GM23338 (cell line): ENCODE results near the gene DSC2. TPM values are rescaled to one million over a fixed set of nuclear protein-coding genes. Genes with fewer than 3 reads are reported as not detected.

ENCODE experiments used
- ATAC-seq: fragments of 200-7000 bp; cut with Tn5 transposase; 3 replicates; pipeline ENCODE4 v1.9.1; 2020
- DNase-seq: peaks from one replicate; pipeline ENCODE4 v3.0.0-alpha.2; 2015; ENCODE audit warnings: low spot score
- H2AFZ ChIP-seq: fragments of 200-600 bp; sonication (generic); 2 replicates; pipeline ENCODE4 v1.8.0; 2016; ENCODE audit warnings: antibody characterized with exemption, mild to moderate bottlenecking, moderate library complexity
- H3F3A ChIP-seq: fragments of 200-600 bp; sonication (generic); replicated peaks from 2 replicates; pipeline ENCODE4 v1.8.0; 2017; ENCODE audit warnings: antibody characterized with exemption, mixed run types, low read depth
- H3K27ac ChIP-seq: fragments of 200-600 bp; sonication (generic); 2 replicates; pipeline ENCODE4 v1.6.1; 2016; ENCODE audit warnings: low read depth
- H3K27me3 ChIP-seq: fragments of 200-600 bp; sonication (generic); 2 replicates; pipeline ENCODE4 v1.8.0; 2016; ENCODE audit warnings: mild to moderate bottlenecking, mixed run types, moderate library complexity; ENCODE audit not compliant: insufficient read depth
- H3K36me3 ChIP-seq: fragments of 200-600 bp; sonication (generic); 2 replicates; pipeline ENCODE4 v1.8.0; 2016; ENCODE audit warnings: mild to moderate bottlenecking; ENCODE audit not compliant: insufficient read depth
- H3K4me1 ChIP-seq: fragments of 200-600 bp; sonication (generic); 2 replicates; pipeline ENCODE4 v1.8.0; 2016; ENCODE audit warnings: mild to moderate bottlenecking, moderate library complexity; ENCODE audit not compliant: insufficient read depth
- H3K4me2 ChIP-seq: fragments of 200-600 bp; sonication (generic); 2 replicates; pipeline ENCODE4 v1.7.1; 2017; ENCODE audit warnings: mixed run types
- H3K4me3 ChIP-seq: fragments of 200-600 bp; sonication (generic); 2 replicates; pipeline ENCODE4 v1.6.1; 2016; ENCODE audit warnings: mixed run types
- H3K79me2 ChIP-seq: fragments of 200-600 bp; sonication (generic); replicated peaks from 2 replicates; pipeline ENCODE4 v1.8.0; 2017; ENCODE audit warnings: mild to moderate bottlenecking; ENCODE audit not compliant: insufficient read depth
- H3K9me2 ChIP-seq: fragments of 200-600 bp; sonication (generic); 2 replicates; pipeline ENCODE4 v1.8.0; 2017; ENCODE audit not compliant: insufficient read depth
- H4K20me1 ChIP-seq: fragments of 200-600 bp; sonication (generic); replicated peaks from 2 replicates; pipeline ENCODE4 v1.8.0; 2017; ENCODE audit warnings: mild to moderate bottlenecking; ENCODE audit not compliant: insufficient read depth
- H3K27ac Mint-ChIP-seq: 2 replicates; pipeline ENCODE4 v1.8.0; 2020; ENCODE audit warnings: inconsistent platforms, mild to moderate bottlenecking, moderate library complexity, mixed read lengths
- H3K27me3 Mint-ChIP-seq: 3 replicates; pipeline ENCODE4 v1.8.0; 2022; ENCODE audit warnings: low read depth, mild to moderate bottlenecking, moderate library complexity, mixed read lengths, inconsistent platforms; ENCODE audit not compliant: insufficient read depth, poor library complexity
- H3K36me3 Mint-ChIP-seq: 3 replicates; pipeline ENCODE4 v1.8.0; 2021; ENCODE audit warnings: low read depth, mild to moderate bottlenecking, inconsistent platforms, moderate library complexity, mixed read lengths
- H3K4me1 Mint-ChIP-seq: 3 replicates; pipeline ENCODE4 v1.8.0; 2020; ENCODE audit warnings: mild to moderate bottlenecking, inconsistent platforms, mixed read lengths
- H3K4me3 Mint-ChIP-seq: 3 replicates; pipeline ENCODE4 v1.8.0; 2021; ENCODE audit warnings: moderate library complexity, mild to moderate bottlenecking, inconsistent platforms, mixed read lengths
- H3K9me3 Mint-ChIP-seq: 3 replicates; pipeline ENCODE4 v1.8.0; 2020; ENCODE audit warnings: moderate library complexity, mild to moderate bottlenecking, inconsistent platforms, mixed read lengths
- CREB1 ChIP-seq: fragments of 250-450 bp; sonication (Bioruptor Pico); IDR thresholded peaks from 2 replicates; pipeline ENCODE4 v1.5.0; 2020; ENCODE audit warnings: low read depth, mild to moderate bottlenecking, moderate library complexity
- CTCF ChIP-seq, 2 experiments: fragments of 200-600 bp in 1 of 2; sonication (generic) in 1 of 2; conservative IDR thresholded peaks; 2 replicates each; pipeline versions ENCODE4 v1.5.1 to v1.6.1; 2016 to 2017; ENCODE audit warnings: antibody characterized with exemption in 2 of 2, low read depth in 2 of 2, mild to moderate bottlenecking in 2 of 2, moderate library complexity in 1 of 2
- EZH2 ChIP-seq: fragments of 200-600 bp; sonication (generic); IDR thresholded peaks from one replicate; pipeline ENCODE4 v1.8.0; 2017; ENCODE audit warnings: antibody characterized with exemption, mild to moderate bottlenecking, low read depth; ENCODE audit not compliant: unreplicated experiment
- EZH2phosphoT487 ChIP-seq: fragments of 200-600 bp; sonication (generic); IDR thresholded peaks from one replicate; pipeline ENCODE4 v1.8.1; 2018; ENCODE audit warnings: antibody characterized with exemption; ENCODE audit not compliant: unreplicated experiment
- JUNB ChIP-seq: IDR thresholded peaks from one replicate; pipeline ENCODE4 v1.6.1; 2016; ENCODE audit warnings: antibody characterized with exemption; ENCODE audit not compliant: unreplicated experiment
- NANOG ChIP-seq: IDR thresholded peaks from 2 replicates; pipeline ENCODE4 v1.6.1; 2016; ENCODE audit warnings: antibody characterized with exemption, borderline replicate concordance
- POLR2AphosphoS5 ChIP-seq: IDR thresholded peaks from 2 replicates; pipeline ENCODE4 v1.6.1; 2016; ENCODE audit warnings: antibody characterized with exemption, low read depth
- STAT1 ChIP-seq: IDR thresholded peaks from one replicate; pipeline ENCODE4 v1.6.1; 2016; ENCODE audit warnings: antibody characterized with exemption; ENCODE audit not compliant: unreplicated experiment
- ZNF114 ChIP-seq: fragments of 250-450 bp; sonication (Bioruptor Pico); IDR thresholded peaks from 2 replicates; pipeline ENCODE4 v1.5.0; 2020; ENCODE audit warnings: mild to moderate bottlenecking, moderate library complexity
- ZNF331 ChIP-seq: fragments of 250-450 bp; sonication (Bioruptor Pico); IDR thresholded peaks from 2 replicates; pipeline ENCODE4 v1.5.0; 2020; ENCODE audit warnings: low read depth, mild to moderate bottlenecking, moderate library complexity
- ZNF462 ChIP-seq: fragments of 250-450 bp; sonication (Bioruptor Pico); IDR thresholded peaks from 2 replicates; pipeline ENCODE4 v1.5.0; 2020; ENCODE audit warnings: mild to moderate bottlenecking, moderate library complexity
- polyA plus RNA-seq: library from polyadenylated mRNA; unstranded; fragments of >200 nt; fragmentation: Nextera tagmentation; extraction: Ambion mirVana; gene quantifications from 2 replicates; pipeline ENCODE4 v1.2.1, GENCODE V29; 2016
- total RNA-seq: library from RNA; depleted of rRNA; stranded (reverse); fragments of >200 nt; shearing (Covaris generic); gene quantifications from 2 replicates; pipeline ENCODE4 v1.2.3, GENCODE V29; 2014
- TF ChIP-seq, protein P1 (sequence below): IDR thresholded peaks from one replicate; pipeline ENCODE4 v1.6.1; 2018; ENCODE audit warnings: antibody characterized with exemption; ENCODE audit not compliant: unreplicated experiment
- TF ChIP-seq, protein P2 (sequence below): IDR thresholded peaks from 2 replicates; pipeline ENCODE4 v1.6.1; 2016; ENCODE audit warnings: antibody characterized with exemption

The DSC2 gene
- total and polyA plus RNA-seq, 2 experiments from 2014 or later, result 10.5 to 20.4 TPM

DNA sequence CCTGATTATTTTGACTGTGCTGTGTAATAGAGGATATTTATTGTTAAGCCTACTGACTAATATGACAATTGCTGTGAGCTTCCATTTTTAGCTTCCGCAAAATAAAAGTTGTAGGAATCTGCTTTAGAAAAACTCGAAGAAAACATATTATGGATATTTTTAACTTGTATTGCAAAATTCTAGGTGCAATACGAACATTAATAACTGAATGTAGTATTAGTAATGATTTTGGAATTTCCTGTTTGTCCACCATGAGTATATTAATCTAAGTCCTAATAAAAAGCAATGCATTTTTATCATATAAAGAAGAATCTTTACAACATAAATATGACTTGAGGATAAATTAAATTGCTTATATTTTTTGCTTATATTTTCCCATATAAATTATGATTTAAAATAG, 57.3 kb downstream of the DSC2 start:
- peaks cover 24% of the 10 kb centered on the region for H3K4me1 ChIP-seq

More for the DNA sequence above, 57.3 kb downstream of the DSC2 start:
- H3K27me3 Mint-ChIP-seq, result peaks cover 42% of the 10 kb centered on the region
- H3K36me3 Mint-ChIP-seq, result no peaks in the 10 kb centered on the region; the same call in 2 of the 3 replicates
- TF ChIP-seq, protein P1, sequence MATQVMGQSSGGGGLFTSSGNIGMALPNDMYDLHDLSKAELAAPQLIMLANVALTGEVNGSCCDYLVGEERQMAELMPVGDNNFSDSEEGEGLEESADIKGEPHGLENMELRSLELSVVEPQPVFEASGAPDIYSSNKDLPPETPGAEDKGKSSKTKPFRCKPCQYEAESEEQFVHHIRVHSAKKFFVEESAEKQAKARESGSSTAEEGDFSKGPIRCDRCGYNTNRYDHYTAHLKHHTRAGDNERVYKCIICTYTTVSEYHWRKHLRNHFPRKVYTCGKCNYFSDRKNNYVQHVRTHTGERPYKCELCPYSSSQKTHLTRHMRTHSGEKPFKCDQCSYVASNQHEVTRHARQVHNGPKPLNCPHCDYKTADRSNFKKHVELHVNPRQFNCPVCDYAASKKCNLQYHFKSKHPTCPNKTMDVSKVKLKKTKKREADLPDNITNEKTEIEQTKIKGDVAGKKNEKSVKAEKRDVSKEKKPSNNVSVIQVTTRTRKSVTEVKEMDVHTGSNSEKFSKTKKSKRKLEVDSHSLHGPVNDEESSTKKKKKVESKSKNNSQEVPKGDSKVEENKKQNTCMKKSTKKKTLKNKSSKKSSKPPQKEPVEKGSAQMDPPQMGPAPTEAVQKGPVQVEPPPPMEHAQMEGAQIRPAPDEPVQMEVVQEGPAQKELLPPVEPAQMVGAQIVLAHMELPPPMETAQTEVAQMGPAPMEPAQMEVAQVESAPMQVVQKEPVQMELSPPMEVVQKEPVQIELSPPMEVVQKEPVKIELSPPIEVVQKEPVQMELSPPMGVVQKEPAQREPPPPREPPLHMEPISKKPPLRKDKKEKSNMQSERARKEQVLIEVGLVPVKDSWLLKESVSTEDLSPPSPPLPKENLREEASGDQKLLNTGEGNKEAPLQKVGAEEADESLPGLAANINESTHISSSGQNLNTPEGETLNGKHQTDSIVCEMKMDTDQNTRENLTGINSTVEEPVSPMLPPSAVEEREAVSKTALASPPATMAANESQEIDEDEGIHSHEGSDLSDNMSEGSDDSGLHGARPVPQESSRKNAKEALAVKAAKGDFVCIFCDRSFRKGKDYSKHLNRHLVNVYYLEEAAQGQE, result no peak
- TF ChIP-seq, protein P2, sequence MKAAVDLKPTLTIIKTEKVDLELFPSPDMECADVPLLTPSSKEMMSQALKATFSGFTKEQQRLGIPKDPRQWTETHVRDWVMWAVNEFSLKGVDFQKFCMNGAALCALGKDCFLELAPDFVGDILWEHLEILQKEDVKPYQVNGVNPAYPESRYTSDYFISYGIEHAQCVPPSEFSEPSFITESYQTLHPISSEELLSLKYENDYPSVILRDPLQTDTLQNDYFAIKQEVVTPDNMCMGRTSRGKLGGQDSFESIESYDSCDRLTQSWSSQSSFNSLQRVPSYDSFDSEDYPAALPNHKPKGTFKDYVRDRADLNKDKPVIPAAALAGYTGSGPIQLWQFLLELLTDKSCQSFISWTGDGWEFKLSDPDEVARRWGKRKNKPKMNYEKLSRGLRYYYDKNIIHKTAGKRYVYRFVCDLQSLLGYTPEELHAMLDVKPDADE, result no peak
- no peak for TF ChIP-seq ZNF331 (CRISPR knock-in tag)
- no peak for TF ChIP-seq ZNF114 (CRISPR knock-in tag)
- no peak for TF ChIP-seq POLR2AphosphoS5
- TF ChIP-seq EZH2phosphoT487, result no peak
- no peak for TF ChIP-seq CREB1 (CRISPR knock-in tag)
- no peak for TF ChIP-seq ZNF462 (CRISPR knock-in tag)
- no peak for TF ChIP-seq NANOG
- TF ChIP-seq JUNB, result no peak
- TF ChIP-seq STAT1, result no peak
- TF ChIP-seq EZH2, result no peak
- TF ChIP-seq CTCF (conservative IDR thresholded peaks at IDR 0.05; ENCODE audit: low read depth in 2 of 2), result no peak
- no peak overlapping the region for H3K4me3 Mint-ChIP-seq
- no peak overlapping the region for H3K4me2 ChIP-seq
- peaks cover 6% of the 10 kb centered on the region; the same call in 1 of the 2 replicates for H3K9me2 ChIP-seq
- no peak overlapping the region for H3K27ac Mint-ChIP-seq
- peaks cover 62% of the 10 kb centered on the region for H3K27me3 ChIP-seq
- no peaks in the 10 kb centered on the region; the same call in 2 of the 3 replicates for H3K9me3 Mint-ChIP-seq
- H2AFZ ChIP-seq, result no peak overlapping the region
- H3K27ac ChIP-seq, result no peak overlapping the region
- peaks cover 6% of the 10 kb centered on the region; the same call in 1 of the 2 replicates for H3F3A ChIP-seq
- H3K79me2 ChIP-seq, result no peaks in the 10 kb centered on the region
- no peaks in the 10 kb centered on the region for H4K20me1 ChIP-seq
- no peaks in the 10 kb centered on the region for H3K36me3 ChIP-seq
- peaks cover 29% of the 10 kb centered on the region for H3K4me1 Mint-ChIP-seq
- ATAC-seq (no peak), DNase-seq (no peak)
- no peak overlapping the region for H3K4me3 ChIP-seq
